Measurements from ENCODE around the gene KNSTRN. TPM values are rescaled to one million over a fixed set of nuclear protein-coding genes. Genes with fewer than 3 reads are reported as not detected.

The KNSTRN gene
- total RNA-seq, 1 donor from 2014 or later, result 26.0 TPM

DNA sequence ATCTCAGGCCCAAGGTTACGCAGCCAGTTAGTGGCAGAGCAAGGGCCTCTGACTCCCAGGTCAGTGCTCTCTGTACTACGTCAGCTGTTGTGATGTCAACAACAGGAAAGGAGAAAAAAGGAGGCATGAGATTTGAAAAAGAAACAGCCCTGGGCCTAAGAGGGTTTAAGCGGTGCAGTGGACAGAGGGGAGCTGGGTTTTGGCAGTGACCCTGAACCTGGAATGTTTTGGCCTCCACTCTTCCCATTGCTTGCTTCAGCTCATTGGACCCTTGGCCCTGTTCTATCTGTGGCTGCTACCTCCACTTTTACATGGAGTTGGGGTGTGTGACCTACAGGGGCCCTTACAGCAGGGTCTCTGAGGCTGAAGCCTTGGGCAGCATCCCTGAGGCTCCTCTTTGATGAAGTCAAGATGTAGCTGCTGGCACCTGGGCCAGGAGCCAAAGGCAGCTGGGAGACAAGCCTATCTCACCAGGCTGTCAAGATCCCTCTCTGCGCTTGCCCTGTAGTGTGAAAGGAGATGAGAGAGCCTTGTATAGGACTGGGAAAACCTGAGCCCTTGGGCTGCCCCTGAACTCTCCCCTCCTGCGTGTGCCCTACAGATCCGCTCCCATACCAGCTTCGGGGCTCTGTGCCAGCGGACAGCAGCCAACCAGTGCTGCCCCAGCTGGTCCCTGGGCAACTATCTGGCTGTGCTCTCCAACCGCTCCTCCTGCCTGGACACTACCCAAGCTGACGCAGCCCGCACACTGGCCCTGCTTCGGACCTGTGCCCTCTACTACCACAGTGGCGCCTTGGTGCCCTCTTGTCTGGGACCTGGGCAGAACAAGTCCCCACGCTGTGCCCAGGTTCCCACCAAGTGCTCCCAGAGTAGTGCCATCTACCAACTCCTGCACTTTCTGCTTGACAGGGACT, 15.8 kb upstream of the KNSTRN start:
- H3K4me1 Mint-ChIP-seq (ENCODE audit: unreplicated experiment), result peaks cover 11% of the 10 kb centered on the region
- H3K27ac Mint-ChIP-seq (ENCODE audit: unreplicated experiment), result peak overlapping the region; percentile 43
- peaks cover 15% of the 10 kb centered on the region for H3K27me3 Mint-ChIP-seq (ENCODE audit: unreplicated experiment)
- H3K4me3 Mint-ChIP-seq (ENCODE audit: unreplicated experiment), result no peak overlapping the region
- DNase-seq (ENCODE audit: low spot score), result no peak
- H3K9me3 Mint-ChIP-seq (ENCODE audit: unreplicated experiment), result no peaks in the 10 kb centered on the region
- TF ChIP-seq, protein P1, sequence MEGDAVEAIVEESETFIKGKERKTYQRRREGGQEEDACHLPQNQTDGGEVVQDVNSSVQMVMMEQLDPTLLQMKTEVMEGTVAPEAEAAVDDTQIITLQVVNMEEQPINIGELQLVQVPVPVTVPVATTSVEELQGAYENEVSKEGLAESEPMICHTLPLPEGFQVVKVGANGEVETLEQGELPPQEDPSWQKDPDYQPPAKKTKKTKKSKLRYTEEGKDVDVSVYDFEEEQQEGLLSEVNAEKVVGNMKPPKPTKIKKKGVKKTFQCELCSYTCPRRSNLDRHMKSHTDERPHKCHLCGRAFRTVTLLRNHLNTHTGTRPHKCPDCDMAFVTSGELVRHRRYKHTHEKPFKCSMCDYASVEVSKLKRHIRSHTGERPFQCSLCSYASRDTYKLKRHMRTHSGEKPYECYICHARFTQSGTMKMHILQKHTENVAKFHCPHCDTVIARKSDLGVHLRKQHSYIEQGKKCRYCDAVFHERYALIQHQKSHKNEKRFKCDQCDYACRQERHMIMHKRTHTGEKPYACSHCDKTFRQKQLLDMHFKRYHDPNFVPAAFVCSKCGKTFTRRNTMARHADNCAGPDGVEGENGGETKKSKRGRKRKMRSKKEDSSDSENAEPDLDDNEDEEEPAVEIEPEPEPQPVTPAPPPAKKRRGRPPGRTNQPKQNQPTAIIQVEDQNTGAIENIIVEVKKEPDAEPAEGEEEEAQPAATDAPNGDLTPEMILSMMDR (IDR thresholded peaks at IDR 0.05; ENCODE audit: unreplicated experiment), result no peak
- peaks cover 3% of the 10 kb centered on the region for H3K36me3 Mint-ChIP-seq (ENCODE audit: low read depth, unreplicated experiment)

DNA sequence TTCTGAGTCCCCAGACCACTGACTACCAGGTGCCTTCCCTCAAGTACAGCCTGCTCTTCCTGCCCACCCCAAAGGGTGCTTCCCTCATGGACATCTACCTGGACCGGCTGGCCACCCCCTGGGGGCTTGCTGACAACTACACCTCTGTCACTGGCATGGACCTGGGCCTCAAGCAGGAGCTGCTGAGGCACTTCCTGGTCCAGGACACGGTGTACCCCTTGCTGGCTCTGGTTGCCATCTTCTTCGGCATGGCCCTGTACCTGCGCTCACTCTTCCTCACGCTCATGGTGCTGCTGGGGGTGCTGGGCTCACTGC, 15.2 kb upstream of the KNSTRN start:
- Mint-ChIP-seq H3K4me3 (ENCODE audit: unreplicated experiment) (no peak overlapping the region), H3K36me3 (ENCODE audit: low read depth, unreplicated experiment) (peaks cover 3% of the 10 kb centered on the region), H3K27ac (ENCODE audit: unreplicated experiment) (no peak overlapping the region), H3K9me3 (ENCODE audit: unreplicated experiment) (no peaks in the 10 kb centered on the region), H3K4me1 (ENCODE audit: unreplicated experiment) (peaks cover 17% of the 10 kb centered on the region), H3K27me3 (ENCODE audit: unreplicated experiment) (peaks cover 15% of the 10 kb centered on the region)
- TF ChIP-seq, protein P1 (IDR thresholded peaks at IDR 0.05; ENCODE audit: unreplicated experiment), result no peak
- DNase-seq (ENCODE audit: low spot score), result no peak

DNA sequence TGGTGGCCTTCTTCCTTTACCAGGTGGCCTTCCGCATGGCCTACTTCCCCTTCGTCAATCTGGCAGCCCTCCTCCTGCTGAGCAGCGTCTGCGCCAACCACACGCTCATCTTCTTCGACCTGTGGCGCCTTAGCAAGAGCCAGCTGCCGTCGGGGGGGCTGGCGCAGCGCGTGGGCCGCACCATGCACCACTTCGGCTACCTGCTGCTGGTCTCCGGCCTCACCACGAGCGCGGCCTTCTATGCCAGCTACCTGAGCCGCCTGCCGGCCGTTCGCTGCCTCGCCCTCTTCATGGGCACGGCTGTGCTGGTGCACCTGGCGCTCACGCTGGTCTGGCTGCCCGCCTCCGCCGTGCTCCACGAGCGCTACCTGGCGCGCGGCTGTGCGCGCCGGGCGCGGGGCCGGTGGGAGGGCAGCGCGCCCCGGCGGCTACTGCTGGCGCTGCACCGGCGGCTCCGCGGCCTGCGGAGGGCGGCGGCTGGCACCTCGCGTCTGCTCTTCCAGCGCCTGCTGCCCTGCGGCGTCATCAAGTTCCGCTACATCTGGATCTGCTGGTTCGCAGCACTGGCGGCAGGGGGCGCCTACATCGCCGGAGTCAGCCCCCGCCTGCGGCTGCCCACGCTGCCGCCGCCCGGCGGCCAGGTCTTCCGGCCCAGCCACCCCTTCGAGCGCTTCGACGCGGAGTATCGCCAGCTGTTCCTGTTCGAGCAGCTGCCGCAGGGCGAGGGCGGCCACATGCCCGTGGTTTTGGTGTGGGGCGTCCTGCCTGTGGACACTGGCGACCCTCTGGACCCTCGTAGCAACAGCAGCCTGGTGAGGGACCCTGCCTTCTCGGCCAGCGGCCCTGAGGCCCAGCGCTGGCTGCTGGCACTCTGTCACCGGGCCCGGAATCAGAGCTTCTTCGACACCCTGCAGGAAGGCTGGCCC, 14.6 kb upstream of the KNSTRN start:
- H3K4me1 Mint-ChIP-seq (ENCODE audit: unreplicated experiment), result peaks cover 23% of the 10 kb centered on the region
- H3K36me3 Mint-ChIP-seq (ENCODE audit: low read depth, unreplicated experiment), result peaks cover 3% of the 10 kb centered on the region
- no peak overlapping the region for H3K4me3 Mint-ChIP-seq (ENCODE audit: unreplicated experiment)
- TF ChIP-seq, protein P1 (IDR thresholded peaks at IDR 0.05; ENCODE audit: unreplicated experiment), result peak; percentile 81
- DNase-seq (ENCODE audit: low spot score), result peak; percentile 88
- no peaks in the 10 kb centered on the region for H3K9me3 Mint-ChIP-seq (ENCODE audit: unreplicated experiment)
- no peak overlapping the region for H3K27ac Mint-ChIP-seq (ENCODE audit: unreplicated experiment)
- H3K27me3 Mint-ChIP-seq (ENCODE audit: unreplicated experiment), result peaks cover 15% of the 10 kb centered on the region

DNA sequence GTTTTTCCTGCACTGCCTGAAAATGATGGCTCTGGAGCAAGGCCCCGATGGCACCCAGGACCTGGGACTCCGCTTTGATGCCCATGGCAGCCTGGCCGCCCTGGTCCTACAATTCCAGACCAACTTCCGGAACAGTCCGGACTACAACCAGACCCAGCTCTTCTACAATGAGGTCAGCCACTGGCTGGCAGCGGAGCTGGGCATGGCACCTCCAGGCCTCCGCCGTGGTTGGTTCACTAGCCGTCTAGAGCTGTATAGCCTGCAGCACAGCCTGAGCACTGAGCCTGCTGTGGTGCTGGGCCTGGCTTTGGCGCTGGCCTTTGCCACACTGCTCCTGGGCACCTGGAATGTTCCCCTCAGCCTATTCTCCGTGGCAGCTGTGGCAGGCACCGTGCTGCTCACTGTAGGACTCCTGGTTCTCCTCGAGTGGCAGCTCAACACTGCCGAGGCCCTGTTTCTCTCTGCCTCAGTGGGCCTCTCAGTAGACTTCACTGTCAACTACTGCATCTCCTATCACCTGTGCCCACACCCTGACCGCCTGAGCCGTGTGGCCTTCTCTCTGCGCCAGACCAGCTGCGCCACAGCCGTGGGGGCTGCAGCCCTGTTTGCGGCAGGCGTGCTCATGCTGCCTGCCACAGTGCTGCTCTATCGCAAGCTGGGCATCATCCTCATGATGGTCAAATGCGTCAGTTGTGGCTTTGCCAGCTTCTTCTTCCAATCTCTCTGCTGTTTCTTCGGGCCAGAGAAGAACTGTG, 13.6 kb upstream of the KNSTRN start:
- Mint-ChIP-seq H3K27ac (ENCODE audit: unreplicated experiment) (no peak overlapping the region), H3K4me1 (ENCODE audit: unreplicated experiment) (peaks cover 27% of the 10 kb centered on the region), H3K4me3 (ENCODE audit: unreplicated experiment) (peak overlapping the region; percentile 87), H3K27me3 (ENCODE audit: unreplicated experiment) (peaks cover 15% of the 10 kb centered on the region), H3K9me3 (ENCODE audit: unreplicated experiment) (no peaks in the 10 kb centered on the region), H3K36me3 (ENCODE audit: low read depth, unreplicated experiment) (peaks cover 3% of the 10 kb centered on the region)
- TF ChIP-seq, protein P1 (IDR thresholded peaks at IDR 0.05; ENCODE audit: unreplicated experiment), result no peak
- DNase-seq (ENCODE audit: low spot score), result no peak
